A673 (cell line): ENCODE measurements around the gene CCDC141. TPM values are rescaled to one million over a fixed set of nuclear protein-coding genes. Genes with fewer than 3 reads are reported as not detected.

Experiments used
- BruUV-seq: library from RNA; stranded (reverse); fragments of 400-500 nt; replicated peaks from 2 replicates; lab custom pipeline; 2021; lab: Mats Ljungman, UMichigan
- CTCF ChIA-PET: fragments of 300-600 bp; sonication (Branson Sonifier 250); formaldehyde crosslinking; loops from one replicate; lab custom pipeline; 2022; ENCODE audit warnings: antibody characterized with exemption; lab: Charles Lee
- POLR2A ChIA-PET: fragments of 300-600 bp; sonication (Branson Sonifier 250); formaldehyde crosslinking; loops from one replicate; lab custom pipeline; 2022; ENCODE audit warnings: antibody characterized with exemption; ENCODE audit not compliant: low non-redundant PET; lab: Charles Lee
- DNase-seq: peaks from one replicate; pipeline ENCODE4 v3.0.0-alpha.2; 2015; ENCODE audit warnings: low spot score
- H3K27ac ChIP-seq: fragments of 200-600 bp; sonication (generic); 2 replicates; pipeline ENCODE4 v1.5.1; 2016; ENCODE audit warnings: mixed run types, low read depth, mild to moderate bottlenecking, mixed read lengths, antibody characterized with exemption, low read length; ENCODE audit not compliant: poor library complexity, severe bottlenecking
- H3K27me3 ChIP-seq: fragments of 200-600 bp; sonication (generic); replicated peaks from 2 replicates; pipeline ENCODE4 v1.6.1; 2017; ENCODE audit warnings: mixed run types, low read depth, mild to moderate bottlenecking, mixed read lengths, antibody characterized with exemption, low read length; ENCODE audit not compliant: insufficient read depth, poor library complexity
- H3K36me3 ChIP-seq: fragments of 200-600 bp; sonication (generic); 2 replicates; pipeline ENCODE4 v1.6.1; 2016; ENCODE audit warnings: mixed run types, mild to moderate bottlenecking, mixed read lengths, antibody characterized with exemption, low read length; ENCODE audit not compliant: insufficient read depth, poor library complexity, severe bottlenecking
- H3K4me1 ChIP-seq: fragments of 200-600 bp; sonication (generic); 2 replicates; pipeline ENCODE4 v1.6.1; 2017; ENCODE audit warnings: mixed run types, mild to moderate bottlenecking, mixed read lengths, antibody characterized with exemption, low read length; ENCODE audit not compliant: insufficient read depth, poor library complexity, severe bottlenecking
- H3K4me3 ChIP-seq: fragments of 200-600 bp; sonication (generic); 2 replicates; pipeline ENCODE4 v1.5.1; 2016; ENCODE audit warnings: low read depth, mixed run types, mild to moderate bottlenecking, mixed read lengths, low read length; ENCODE audit not compliant: poor library complexity, severe bottlenecking
- H3K9me3 ChIP-seq: fragments of 200-600 bp; sonication (generic); 2 replicates; pipeline ENCODE4 v1.6.1; 2016; ENCODE audit warnings: mixed run types, low read depth, mild to moderate bottlenecking, mixed read lengths, antibody characterized with exemption, low read length; ENCODE audit not compliant: poor library complexity, severe bottlenecking
- EZH2 ChIP-seq: fragments of 200-600 bp; sonication (generic); IDR thresholded peaks from 2 replicates; pipeline ENCODE4 v1.6.1; 2017; ENCODE audit warnings: borderline replicate concordance, low read depth, mild to moderate bottlenecking, mixed read lengths, antibody characterized with exemption, low read length; ENCODE audit not compliant: poor library complexity, severe bottlenecking
- intact Hi-C: fragments of 100-400 bp; cut with micrococcal nuclease; formaldehyde crosslinking; loops from one replicate; pipeline ENCODE4 v1.10.0; 2022; ENCODE audit not compliant: unreplicated experiment
- total RNA-seq: library from RNA; stranded (reverse); gene quantifications from 2 replicates; pipeline ENCODE4 v1.2.3, GENCODE V29; 2021
- TF ChIP-seq, protein P1 (sequence below): fragments of 300-800, 200-600 bp; sonication (generic); conservative IDR thresholded peaks from 2 replicates; pipeline ENCODE4 v1.5.1; 2017; ENCODE audit warnings: low read depth, mild to moderate bottlenecking, antibody characterized with exemption, low read length, moderate library complexity, mixed read lengths

Gene CCDC141
- total RNA-seq, 1 experiment from 2014 or later: not detected

GRCh38 chr2:179044500-179044899 is 5.4 kb downstream of the CCDC141 start:
- ChIA-PET POLR2A (interaction anchor here (0.7 kb wide), 1 partner anchor 1308 kb away, joined by 4 read pairs; no protein-coding TSS in a partner anchor), CTCF (no interaction called here)
- H3K4me1 ChIP-seq: no peaks in the 10 kb centered on the region
- H3K27ac ChIP-seq: no peak overlapping the region
- no peak for TF ChIP-seq EZH2
- TF ChIP-seq, protein P1, sequence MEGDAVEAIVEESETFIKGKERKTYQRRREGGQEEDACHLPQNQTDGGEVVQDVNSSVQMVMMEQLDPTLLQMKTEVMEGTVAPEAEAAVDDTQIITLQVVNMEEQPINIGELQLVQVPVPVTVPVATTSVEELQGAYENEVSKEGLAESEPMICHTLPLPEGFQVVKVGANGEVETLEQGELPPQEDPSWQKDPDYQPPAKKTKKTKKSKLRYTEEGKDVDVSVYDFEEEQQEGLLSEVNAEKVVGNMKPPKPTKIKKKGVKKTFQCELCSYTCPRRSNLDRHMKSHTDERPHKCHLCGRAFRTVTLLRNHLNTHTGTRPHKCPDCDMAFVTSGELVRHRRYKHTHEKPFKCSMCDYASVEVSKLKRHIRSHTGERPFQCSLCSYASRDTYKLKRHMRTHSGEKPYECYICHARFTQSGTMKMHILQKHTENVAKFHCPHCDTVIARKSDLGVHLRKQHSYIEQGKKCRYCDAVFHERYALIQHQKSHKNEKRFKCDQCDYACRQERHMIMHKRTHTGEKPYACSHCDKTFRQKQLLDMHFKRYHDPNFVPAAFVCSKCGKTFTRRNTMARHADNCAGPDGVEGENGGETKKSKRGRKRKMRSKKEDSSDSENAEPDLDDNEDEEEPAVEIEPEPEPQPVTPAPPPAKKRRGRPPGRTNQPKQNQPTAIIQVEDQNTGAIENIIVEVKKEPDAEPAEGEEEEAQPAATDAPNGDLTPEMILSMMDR: no peak
- H3K27me3 ChIP-seq: peaks cover 4% of the 10 kb centered on the region
- no peak for DNase-seq
- BruUV-seq: no TSS peak
- no peak overlapping the region for H3K4me3 ChIP-seq
- intact Hi-C loops: no loop called here
- no peaks in the 10 kb centered on the region for H3K9me3 ChIP-seq
- no peaks in the 10 kb centered on the region for H3K36me3 ChIP-seq

DNA sequence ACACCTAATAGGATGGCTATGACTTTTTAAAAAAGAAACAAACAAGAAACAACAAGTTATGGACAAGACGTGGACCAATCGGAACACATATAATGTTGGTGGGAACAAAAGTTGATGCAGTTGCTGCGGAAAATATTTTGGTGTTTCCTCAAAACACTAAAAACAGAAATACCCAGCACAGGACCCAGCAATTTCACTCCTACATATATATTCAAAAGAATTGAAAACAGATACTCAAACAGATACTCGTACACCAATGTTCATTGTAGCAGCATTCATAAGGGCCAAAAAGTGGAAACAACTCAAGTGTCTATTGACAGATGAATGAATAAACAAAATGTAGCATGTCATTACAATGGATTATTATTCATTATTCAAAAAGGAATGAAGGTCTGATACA is 12.1 kb downstream of the CCDC141 start:
- H3K4me1 ChIP-seq: no peaks in the 10 kb centered on the region
- H3K27ac ChIP-seq: no peak overlapping the region
- H3K9me3 ChIP-seq: no peaks in the 10 kb centered on the region
- CTCF ChIA-PET: no interaction called here
- no peak for DNase-seq
- POLR2A ChIA-PET: no interaction called here
- no peaks in the 10 kb centered on the region for H3K27me3 ChIP-seq
- TF ChIP-seq, protein P1: no peak
- TF ChIP-seq EZH2: no peak
- no peak overlapping the region for H3K4me3 ChIP-seq
- H3K36me3 ChIP-seq: no peaks in the 10 kb centered on the region
- intact Hi-C loops: no loop called here
- BruUV-seq: no TSS peak

DNA sequence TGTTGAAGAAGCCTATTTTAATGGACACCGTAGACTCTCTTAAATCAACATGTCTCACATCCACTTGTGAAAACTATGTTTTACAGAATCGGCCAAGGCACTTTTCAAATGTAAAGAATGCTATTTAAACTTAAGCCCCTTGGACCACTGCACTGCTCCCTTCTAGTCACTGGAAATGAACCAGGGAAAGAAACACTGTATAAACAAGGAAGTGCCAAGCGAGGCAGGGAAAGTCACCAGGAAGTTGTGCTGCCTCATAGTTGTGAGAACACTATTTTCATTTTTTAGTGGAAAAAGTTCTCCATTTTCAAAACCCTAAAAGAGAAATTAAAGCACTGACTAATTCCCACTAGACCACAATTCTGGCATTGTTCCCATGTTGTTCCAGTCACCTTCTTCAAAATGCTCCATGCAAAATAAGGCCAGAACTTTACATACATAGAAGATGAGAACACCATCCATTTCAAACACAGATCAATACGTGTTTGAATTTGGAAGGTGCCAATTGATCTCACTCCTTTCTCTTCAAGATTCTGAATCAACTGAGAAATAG is 13.5 kb downstream of the CCDC141 start:
- intact Hi-C loops: no loop called here
- H3K27ac ChIP-seq: no peak overlapping the region
- DNase-seq: no peak
- no peaks in the 10 kb centered on the region for H3K4me1 ChIP-seq
- H3K27me3 ChIP-seq: no peaks in the 10 kb centered on the region
- no peaks in the 10 kb centered on the region for H3K36me3 ChIP-seq
- no peak for TF ChIP-seq EZH2
- TF ChIP-seq, protein P1: no peak
- ChIA-PET POLR2A (no interaction called here), CTCF (no interaction called here)
- no peak overlapping the region for H3K4me3 ChIP-seq
- no TSS peak for BruUV-seq
- no peaks in the 10 kb centered on the region for H3K9me3 ChIP-seq
